NCI-H774 (cell line): Measurements from ENCODE around the gene RAD9A.
"Not testable (repeated sequence)": the region's sequence is repeated elsewhere in the genome, so short reads cannot be mapped to it uniquely, and the experiment has no call there.

ENCODE experiments used
- DNase-seq: peaks from one replicate; lab custom pipeline; 2025; lab: John Stamatoyannopoulos, UW

Gene RAD9A

DNA sequence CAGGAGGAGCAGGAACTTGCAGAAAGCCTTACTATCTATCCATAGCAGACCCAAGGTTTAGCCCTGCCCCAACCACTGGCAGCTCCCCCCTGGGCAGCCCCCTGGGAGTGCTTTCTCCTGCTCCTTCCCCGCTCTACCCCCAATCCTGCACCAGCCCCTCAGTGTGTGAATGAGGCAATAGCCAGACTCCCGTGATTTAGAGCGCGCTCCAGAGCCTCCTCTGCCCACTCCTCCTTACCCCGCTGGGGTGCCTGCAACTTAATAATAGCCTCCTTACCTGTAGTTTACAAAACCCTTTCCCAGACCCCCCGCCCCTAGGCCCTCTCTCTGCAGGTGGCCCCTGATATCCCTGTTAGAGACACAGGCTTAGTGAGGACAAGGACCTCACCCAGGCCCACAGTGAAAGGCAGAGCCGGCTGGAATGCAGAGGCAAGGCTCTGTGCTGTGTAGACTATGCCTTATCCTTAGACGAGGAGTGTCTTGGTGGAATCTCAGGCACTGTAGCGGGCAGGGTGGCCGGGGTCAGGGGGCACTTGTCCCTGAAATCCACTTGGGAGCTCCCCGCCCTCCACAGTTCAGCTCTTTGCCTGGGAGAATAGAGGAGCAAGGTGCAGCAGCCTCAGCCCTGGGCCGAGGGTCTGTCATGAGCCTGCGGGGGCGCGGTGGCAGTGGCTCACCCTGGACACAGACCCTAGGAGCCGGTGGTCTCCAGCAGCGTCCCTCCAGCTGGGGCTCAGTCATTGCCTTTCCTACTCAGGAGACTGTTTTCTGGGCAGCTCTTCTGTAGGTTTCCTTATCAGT, 19.4 kb downstream of the RAD9A start:
- no peak for DNase-seq

DNA sequence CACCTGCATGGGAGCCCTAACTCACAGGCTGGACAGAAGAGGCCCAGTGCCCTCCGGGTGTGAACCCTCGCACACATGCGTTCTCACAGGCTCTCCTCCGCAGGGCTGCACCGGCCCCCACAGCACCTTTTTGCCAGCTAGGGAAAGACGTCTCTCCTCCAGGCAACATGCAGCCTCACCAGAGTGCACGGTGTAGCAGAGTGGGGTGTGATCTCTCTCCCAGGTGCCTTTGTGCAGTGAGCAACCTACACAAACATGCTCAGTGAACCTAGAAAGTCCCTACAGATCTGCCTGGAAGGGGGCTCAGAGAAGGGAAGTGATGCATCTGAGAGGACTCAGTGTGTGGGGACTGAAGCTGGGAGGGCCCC, 20.0 kb downstream of the RAD9A start:
- DNase-seq, result no peak

DNA sequence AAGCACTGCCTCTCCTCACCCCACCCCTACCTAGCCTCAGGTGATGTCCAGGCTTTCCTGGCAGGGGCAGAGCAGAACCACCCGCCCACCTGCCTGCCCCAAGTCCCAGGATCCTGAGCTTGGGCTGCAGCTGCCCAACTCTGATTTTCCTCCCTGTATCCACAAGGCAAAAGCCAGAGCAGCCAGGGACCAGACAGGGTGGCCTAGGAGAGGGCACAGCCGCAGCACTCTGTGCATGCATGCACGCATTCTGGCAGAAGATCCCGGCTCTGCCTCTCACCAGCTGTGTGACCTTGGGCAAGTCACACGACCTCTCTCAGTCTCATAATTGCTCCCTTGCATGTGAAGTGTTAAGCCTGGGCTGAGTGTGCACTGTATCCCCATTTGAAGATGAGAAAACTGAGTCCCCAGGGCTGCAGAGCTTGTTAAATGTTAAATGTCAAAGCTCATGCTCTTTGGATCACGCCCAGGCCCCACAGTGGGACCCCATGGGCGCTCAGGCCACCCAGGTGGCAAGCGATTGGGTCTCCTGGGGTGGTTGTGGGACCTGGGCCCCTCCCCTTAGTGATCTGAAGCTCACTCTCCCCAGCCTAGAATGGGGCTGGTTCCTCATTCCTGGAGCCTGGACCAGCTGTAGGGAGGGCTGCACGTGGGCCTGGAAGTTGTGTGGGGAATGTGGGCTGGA, 20.9 kb downstream of the RAD9A start:
- DNase-seq, result no peak

DNA sequence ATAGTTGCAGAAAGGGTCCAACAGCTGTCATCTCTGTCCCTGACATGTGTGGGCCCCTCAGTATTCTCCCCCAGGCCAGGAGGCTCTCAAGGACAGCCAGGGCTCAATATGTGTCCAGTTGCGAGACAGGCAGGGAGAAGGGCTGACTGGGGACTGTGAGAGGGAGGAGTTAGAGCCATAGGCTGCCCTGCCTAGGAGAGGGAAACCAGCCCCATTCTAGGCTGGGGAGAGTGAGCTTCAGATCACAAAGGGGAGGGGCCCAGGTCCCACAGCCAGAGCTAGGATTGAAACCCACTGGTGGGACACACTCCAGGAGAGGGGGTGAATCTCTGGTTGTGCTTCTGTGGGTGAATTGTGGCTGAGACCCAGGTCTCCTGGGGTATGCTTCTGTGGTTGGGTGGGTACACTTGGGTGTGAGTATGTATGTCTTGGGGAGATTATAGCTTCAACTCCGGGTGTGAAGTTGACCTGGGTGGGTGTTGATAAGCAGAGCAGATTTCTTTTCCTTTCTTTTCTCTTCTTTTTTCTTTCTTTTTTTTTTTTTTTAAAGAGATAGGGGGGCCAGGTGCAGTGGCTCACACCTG, 21.6 kb downstream of the RAD9A start:
- DNase-seq, result no peak

DNA sequence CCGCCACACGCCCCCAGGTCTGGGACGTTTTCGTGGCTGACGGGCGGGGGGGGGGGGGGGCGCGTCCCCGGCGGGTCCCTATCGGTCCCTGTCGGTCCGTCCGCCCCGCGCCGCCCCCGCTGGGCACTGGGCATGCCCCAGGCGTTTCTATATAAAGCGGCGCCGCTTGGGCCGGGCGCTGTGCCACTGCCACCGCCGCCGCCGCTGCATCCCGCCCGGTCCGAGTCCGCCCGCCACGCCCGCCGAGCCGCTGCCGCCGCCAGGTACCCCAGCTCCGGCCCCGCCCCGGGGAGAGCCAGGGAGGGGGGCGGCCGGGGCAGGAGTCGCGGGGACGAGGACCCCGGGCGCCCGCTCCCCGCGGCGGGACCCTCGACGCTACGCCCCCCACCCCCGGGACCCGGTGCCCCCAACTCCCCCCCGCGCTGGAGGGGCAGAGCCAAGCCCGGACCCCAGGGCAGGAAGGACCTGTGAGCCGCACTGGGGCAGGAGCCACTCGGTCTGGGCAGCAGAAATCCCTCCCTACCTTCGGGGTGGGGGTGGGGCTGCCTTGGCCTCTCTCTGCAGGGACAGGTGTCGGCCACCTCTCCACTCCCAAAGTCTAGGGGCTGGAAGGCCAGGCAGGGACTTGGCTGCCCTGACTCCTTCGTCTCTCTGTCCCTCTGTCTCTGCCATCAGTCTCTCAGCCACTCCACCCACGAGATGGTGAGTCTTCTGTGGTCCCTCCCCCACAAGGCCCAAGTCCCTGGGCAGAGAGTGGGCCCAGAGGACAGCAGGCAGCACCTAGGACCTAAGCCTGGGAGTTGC, 23.9 kb downstream of the RAD9A start, which contains the start of gene CARNS1:
CARNS1 (plus strand) TSS at position 178 of the 804 bp plus-strand sequence; CDS start at position 700, 522 bp downstream.
- no peak for DNase-seq

DNA sequence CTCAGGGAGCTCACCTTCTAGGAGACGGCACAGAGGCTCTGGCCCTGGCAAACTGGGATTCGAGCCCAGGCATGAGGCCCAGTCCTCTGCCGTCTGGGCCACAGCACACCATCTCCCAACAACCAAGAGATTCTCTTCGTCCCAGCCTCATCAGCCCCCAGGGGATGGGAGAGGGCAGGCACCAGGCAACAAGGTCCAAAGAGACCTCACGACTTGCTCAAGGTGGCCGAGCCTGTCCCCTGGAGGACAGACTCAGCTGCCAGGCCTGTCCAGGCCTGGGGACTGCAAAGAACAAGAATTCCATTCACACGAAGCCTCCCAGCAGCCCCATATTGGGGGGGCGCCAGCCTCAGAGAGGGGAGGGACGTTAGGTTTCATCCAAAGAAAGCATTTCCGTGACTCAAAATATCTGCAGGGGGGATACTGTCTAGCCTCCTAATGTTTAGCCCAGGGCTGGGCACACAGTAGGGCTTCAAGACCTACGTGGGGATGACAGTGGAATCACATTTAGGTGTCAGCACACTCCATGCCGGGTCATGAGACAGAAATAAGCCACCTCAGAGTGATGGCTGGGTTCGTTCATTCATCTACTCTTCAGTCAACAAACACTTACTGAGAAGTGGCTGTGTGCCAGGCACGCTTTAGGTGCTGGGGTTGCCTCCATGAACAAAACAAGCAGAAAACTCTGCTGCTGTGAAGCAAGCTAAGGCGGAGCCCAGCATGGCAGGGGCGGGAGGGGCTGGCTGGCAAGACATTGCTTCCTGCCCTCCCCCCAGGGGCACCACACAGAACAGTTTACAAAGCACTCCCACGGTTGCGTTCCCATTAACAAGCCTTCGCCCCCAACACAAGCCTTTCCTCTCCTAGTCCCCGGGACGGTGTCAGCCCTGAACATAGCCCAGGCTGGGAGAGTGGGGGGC, 24.9 kb downstream of the RAD9A start:
- DNase-seq, result peak; percentile 91

DNA sequence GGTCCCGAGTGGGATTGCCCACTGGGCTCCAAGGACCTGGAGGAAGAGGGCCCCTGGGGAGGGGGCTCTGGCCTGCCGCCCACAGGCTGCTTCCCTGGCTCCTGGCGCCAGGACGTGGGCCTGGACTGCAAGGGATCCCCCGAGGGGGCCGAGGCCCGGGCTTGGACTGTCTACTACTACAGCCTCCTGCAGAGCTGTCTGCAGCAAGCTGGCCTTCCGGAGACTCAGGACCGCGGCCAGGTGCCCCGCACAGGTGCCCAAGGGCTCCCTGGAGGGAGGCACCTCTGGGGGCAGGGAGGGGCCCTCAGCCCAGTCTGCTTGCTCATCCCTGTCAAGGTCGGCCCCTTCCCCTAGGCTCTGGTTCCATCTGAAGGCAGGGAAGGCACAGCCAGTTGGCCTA, 25.6 kb downstream of the RAD9A start:
- DNase-seq, result no peak

DNA sequence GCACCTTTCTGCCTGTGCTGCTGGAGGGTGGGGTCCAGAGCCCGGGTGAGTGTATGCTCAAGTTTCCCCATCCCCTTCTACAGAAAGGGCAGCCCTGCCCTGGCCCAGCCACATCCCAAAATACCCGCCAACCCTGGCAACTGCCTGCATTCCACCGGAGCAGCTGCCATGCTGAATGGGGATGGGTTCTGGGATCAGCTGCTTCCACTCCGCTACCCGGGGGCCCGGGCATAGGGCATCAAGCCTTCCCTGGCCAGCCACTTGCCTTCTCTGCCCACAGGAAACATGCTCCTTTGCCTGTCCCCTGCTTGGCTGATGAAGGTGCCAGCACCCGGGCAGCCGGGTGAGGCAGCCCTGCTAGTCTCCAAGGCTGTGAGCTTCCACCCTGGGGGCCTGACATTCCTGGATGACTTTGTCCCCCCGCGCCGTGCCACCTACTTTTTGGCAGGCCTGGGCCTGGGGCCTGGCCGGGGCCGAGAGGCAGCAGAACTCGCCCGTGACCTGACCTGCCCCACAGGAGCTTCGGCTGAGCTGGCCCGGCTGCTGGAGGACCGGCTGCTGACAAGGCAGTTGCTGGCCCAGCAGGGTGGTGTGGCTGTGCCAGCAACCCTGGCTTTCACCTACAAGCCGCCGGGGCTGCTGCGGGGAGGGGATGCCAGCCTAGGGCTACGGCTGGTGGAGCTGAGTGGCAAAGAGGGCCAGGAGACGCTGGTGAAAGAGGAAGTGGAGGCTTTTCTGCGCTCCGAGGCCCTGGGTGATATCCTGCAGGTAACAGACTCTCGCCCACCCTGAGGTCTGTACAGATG, 26.9 kb downstream of the RAD9A start:
- no peak for DNase-seq

DNA sequence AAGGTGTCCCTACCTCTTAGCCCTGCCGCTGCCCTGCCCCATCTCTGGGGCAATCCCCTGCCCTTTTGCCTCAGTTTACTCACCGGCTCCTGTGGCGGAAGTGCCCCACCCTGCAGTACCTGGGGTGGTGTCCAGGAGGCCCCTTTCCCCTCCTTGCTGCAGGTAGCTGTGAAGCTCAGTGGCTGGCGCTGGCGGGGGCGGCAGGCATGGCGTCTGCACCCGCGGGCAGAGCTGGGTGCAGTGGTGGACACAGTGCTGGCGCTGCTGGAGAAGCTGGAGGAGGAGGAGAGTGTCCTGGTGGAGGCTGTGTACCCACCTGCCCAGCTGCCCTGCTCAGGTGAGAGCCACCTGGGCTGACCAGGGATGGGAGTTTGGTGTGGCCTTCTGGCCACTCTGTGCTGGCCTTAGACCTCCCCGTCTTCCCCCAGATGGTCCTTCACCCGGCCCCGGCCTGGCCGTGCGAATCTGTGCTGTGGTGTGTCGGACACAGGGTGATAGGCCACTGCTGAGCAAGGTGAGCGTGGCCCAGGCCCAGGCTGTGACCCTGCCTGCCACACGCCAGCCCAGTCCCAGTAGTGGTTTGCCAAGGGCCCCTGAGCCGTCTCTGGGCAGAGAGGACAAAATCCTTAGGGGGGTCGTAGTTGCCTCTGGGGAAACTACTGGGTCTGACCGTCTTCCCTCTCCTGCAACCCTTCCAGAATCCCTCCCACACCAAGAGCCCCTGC, 27.7 kb downstream of the RAD9A start:
- no peak for DNase-seq

DNA sequence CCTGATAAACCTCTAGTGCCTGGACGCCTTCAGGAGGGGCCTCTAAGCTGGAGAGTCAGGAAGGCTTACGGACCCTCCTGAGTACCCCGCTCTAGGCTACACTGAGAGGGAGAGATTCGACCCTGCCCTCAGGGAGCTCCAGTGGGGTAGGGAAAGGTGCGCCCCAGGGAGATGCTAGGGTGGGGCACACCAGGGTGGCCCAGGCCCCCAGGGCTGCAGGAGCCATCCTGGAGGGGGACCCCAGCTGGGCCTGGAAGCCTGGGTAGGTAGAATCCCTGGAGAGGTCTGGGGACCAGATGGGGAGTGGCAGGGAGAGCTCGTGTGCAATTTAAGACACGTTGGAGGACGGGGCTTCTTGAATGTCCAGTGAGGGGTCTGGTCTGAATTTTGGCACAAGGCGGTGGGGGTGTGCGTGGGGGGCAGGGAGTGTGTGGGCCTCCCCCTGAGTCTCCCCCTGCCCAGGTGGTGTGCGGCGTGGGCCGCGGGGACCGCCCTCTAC, 28.4 kb downstream of the RAD9A start:
- no peak for DNase-seq

DNA sequence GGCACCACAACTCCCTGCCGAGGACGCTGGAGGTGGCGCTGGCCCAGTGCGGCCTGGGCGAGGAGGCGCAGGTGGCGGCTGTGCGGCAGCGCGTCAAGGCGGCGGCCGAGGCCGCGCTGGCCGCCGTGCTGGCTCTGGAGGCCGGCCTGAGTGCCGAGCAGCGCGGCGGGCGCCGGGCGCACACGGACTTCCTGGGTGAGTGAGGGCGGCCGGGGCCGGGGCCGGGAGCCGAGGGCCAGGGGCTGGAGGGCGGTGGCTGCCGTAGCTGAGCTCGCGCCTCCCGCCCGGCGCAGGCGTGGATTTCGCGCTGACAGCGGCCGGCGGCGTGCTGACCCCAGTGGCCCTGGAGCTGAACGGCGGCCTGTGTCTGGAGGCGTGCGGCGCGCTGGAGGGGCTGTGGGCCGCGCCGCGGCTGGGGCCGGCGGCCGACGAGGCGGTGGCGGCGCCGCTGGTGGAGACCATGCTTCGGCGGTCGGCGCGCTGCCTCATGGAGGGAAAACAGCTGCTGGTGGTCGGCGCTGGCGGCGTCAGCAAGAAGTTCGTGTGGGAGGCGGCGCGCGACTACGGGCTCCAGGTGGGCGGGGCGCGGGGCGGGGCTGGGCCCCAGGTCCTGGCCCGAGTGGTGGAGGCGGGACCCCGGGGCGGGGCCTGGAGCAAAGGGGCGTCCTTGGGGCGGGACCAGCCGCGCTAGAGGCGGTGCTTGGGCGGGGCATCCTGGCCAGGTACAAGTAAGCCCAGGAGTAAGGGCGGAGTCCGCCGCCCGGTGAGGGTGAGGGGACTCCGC, 29.1 kb downstream of the RAD9A start:
- peak; percentile 90 for DNase-seq

DNA sequence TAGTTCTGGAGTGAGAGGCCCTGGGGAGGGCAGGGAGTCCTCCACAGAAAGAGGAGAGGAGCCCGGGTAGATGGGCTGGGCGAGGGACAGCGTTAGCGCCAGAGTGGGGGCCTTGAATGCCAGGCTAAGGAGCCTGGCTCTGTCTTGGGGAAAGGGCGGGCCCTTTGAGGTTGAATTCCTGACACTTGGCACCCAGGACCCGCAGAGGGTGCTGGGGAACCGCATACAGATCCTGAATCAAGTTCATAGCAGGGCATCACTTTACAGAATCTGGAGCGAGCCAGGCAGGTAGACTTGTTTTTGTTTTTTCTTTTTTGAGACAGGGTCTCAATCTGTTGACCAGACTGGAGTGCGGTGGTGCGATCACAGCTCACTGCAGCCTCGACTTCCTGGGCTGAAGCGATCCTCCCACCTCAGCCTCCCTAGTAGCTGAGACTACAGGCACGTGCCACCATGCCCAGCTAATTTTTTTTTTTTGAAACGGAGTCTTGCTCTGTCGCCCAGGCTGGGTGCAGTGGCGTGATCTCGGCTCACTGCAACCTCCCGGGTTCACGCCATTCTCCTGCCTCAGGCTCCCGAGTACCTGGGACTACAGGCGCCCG, 29.7 kb downstream of the RAD9A start:
- no peak for DNase-seq

DNA sequence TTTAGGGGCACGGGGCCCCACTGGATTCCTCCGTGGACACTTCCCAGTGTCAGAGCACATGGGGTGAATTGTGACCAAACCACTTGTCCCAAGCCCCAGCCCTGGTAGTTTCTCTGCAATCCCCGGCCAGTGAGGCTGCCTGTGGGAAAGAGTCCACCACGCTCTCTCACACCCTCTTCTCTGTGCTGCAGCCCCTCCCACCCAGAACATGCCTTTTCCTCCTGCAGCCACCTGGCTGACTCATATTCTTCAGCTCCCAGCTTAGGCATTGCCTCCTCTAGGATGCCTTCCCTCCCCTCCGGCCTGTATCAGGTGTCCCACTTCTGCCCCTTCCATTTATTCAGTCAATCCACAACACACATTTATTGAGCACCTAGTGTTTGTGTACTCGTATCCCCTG, 31.1 kb downstream of the RAD9A start:
- no peak for DNase-seq

DNA sequence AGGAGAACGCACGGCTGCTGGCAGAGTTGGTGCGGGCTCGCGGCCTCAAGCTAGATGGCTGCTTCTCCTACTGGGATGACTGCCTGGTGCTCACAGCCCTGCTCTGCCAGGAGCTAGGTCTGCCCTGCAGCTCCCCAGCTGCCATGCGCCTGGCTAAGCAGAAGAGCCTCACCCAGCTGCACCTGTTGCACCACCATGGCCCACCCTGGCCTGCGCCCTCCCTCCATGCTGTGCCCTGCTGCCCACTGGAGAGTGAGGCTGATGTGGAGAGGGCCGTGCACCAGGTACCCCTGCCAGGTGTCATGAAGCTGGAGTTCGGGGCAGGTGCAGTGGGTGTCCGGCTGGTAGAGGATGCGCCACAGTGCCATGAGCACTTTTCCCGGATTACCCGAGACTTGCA, 31.7 kb downstream of the RAD9A start:
- DNase-seq, result no peak

DNA sequence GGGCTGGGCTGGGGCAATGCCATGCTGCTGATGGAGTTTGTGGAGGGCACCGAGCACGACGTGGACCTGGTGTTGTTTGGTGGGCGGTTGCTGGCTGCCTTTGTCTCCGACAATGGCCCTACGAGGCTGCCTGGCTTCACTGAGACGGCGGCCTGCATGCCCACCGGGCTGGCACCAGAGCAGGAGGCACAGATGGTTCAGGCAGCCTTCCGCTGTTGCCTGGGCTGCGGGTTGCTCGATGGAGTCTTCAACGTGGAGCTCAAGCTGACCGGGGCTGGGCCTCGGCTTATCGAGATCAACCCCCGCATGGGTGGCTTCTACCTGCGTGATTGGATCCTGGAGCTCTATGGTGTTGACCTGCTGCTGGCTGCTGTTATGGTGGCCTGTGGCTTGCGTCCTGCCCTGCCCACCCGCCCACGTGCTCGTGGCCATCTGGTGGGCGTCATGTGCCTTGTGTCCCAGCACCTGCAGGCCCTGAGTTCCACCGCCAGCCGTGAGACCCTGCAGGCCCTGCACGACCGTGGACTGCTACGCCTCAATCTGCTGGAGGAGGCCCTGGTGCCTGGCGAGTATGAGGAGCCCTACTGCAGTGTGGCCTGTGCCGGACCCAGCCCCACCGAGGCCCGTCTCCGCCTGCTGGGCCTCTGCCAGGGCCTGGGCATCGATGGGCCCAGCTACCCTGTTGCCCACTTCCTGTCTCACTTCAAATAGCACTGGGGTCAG, 32.3 kb downstream of the RAD9A start:
- no peak for DNase-seq

DNA sequence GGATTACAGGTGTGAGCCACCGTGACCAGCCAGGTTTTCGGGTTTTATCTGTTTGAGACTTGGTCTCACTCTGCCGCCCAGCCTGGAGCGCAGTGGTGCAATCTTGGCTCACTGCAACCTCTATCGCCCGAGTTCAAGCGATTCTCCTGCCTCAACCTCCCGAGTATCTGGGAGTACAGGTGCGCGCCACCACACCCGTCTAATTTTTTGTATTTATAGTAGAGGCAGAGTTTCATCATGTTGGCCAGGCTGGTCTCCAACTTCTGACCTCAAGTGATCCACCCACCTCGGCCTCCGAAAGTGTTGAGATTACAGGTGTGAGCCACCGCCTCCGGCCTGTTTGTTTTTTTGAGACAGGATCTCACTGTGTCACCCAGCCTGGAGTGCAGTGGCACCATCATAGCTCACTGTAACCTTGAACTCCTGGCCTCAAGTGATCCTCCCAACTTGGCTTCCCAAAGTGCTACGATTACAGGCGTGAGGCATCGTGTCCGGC, 35.6 kb downstream of the RAD9A start:
- not testable (repeated sequence) for DNase-seq
